ENCODE data around the gene TNRC6B. TPM values are rescaled to one million over a fixed set of nuclear protein-coding genes. Genes with fewer than 3 reads are reported as not detected.
A peak's percentile ranks its signal among the peaks of the same experiment; 100 is the strongest.
"Not testable (repeated sequence)": the region's sequence is repeated elsewhere in the genome, so short reads cannot be mapped to it uniquely, and the experiment has no call there.

Gene TNRC6B
- total RNA-seq, 1 experiment from 2014 or later: 58.1 TPM

GRCh38 chr22:40196628-40197360 is 19.1 kb downstream of the TNRC6B start:
- Histone ChIP-seq H2BK120ac (ENCODE audit: low read depth, low read length, poor library complexity, severe bottlenecking) (no peak overlapping the region), H4K20me1 (ENCODE audit: control insufficient read depth, insufficient read depth, insufficient read length) (no peaks in the 10 kb centered on the region), H3K18ac (ENCODE audit: insufficient read length, low read depth, low read length) (no peak overlapping the region), H2BK15ac (ENCODE audit: low read depth, low read length) (no peak overlapping the region), H2BK20ac (ENCODE audit: low read depth, low read length, poor library complexity, severe bottlenecking) (no peak overlapping the region), H2BK5ac (ENCODE audit: insufficient read length, low read length) (no peak overlapping the region), H3K23me2 (ENCODE audit: insufficient read length, low read depth, low read length, poor library complexity, severe bottlenecking) (peaks cover 8% of the 10 kb centered on the region), H2AFZ (ENCODE audit: low read length) (no peak overlapping the region), H2BK12ac (ENCODE audit: insufficient read length, low read depth, low read length) (no peak overlapping the region), H4K91ac (ENCODE audit: insufficient read length, low read depth, low read length) (no peak overlapping the region), H4K5ac (ENCODE audit: insufficient read length, low read depth, low read length) (no peak overlapping the region), H2AK5ac (ENCODE audit: insufficient read length, low read length) (no peak overlapping the region), H3K4ac (ENCODE audit: low read depth, low read length) (no peak overlapping the region), H3K14ac (ENCODE audit: insufficient read depth, low read length) (no peak overlapping the region; the same call in 1 of the 2 replicates), H3T11ph (ENCODE audit: low read length) (no peak overlapping the region), H3K27ac (ENCODE audit: insufficient read length, low read depth, low read length) (no peak overlapping the region), H3K79me2 (ENCODE audit: insufficient read depth, low read length) (peaks cover 48% of the 10 kb centered on the region; the same call in 1 of the 2 replicates), H3K9ac (ENCODE audit: extremely low read depth, insufficient read length, low read length) (no peak overlapping the region), H3K56ac (ENCODE audit: insufficient read length, low read depth, low read length) (no peak overlapping the region), H3K4me1 (ENCODE audit: insufficient read depth, low read length) (peaks cover 20% of the 10 kb centered on the region), H3K23ac (ENCODE audit: insufficient read length, low read depth, low read length) (no peak overlapping the region), H3K4me2 (ENCODE audit: insufficient read depth, insufficient read length, low read length) (no peak overlapping the region), H3K79me1 (ENCODE audit: insufficient read depth, low read depth, low read length, poor library complexity, severe bottlenecking) (peaks cover 9% of the 10 kb centered on the region), H3K27me3 (ENCODE audit: insufficient read depth, low read length) (no peaks in the 10 kb centered on the region), H4K8ac (replicated peaks; ENCODE audit: insufficient read length, low read depth, low read length) (no peak overlapping the region), H3K9me3 (ENCODE audit: control insufficient read depth, low read depth, low read length) (no peaks in the 10 kb centered on the region)
- H3K4me1 Mint-ChIP-seq: peaks cover 78 to 79% of the 10 kb centered on the region in 2 experiments
- peak overlapping the region in 2 of 3 experiments; percentile 73 to 85; a peak in 5 of 7 replicates for H3K27ac Mint-ChIP-seq
- no CpG with 5 or more reads among the region's 7 CpGs for WGBS (ENCODE audit: extremely low coverage, insufficient read length, low lambda C conversion rate)
- TF ChIP-seq CTCF (conservative IDR thresholded peaks at IDR 0.05): no peak
- H3K27me3 Mint-ChIP-seq (ENCODE audit: low read depth): no peaks in the 10 kb centered on the region
- H3K36me3 Mint-ChIP-seq (ENCODE audit: insufficient read depth in 1 of 3, low read depth in 3 of 3): peaks cover 0 to 4% (median 0%) of the 10 kb centered on the region in 3 experiments; a peak in 2 of 7 replicates
- no peaks in the 10 kb centered on the region for H3K9me3 Mint-ChIP-seq
- no peak overlapping the region; a peak in 1 of 5 replicates for H3K4me3 Mint-ChIP-seq
- DNase-seq: no peak

- H3K27me3 Mint-ChIP-seq (ENCODE audit: low read depth); H3K23ac ChIP-seq (ENCODE audit: insufficient read length, low read depth, low read length); H2BK120ac ChIP-seq (ENCODE audit: low read depth, low read length, poor library complexity, severe bottlenecking); H4K5ac ChIP-seq (ENCODE audit: insufficient read length, low read depth, low read length); H3K9me3 Mint-ChIP-seq; H3K4ac ChIP-seq (ENCODE audit: low read depth, low read length); H4K8ac ChIP-seq (replicated peaks; ENCODE audit: insufficient read length, low read depth, low read length); H3K27ac ChIP-seq (ENCODE audit: insufficient read length, low read depth, low read length); H2BK20ac ChIP-seq (ENCODE audit: low read depth, low read length, poor library complexity, severe bottlenecking); H2BK12ac ChIP-seq (ENCODE audit: insufficient read length, low read depth, low read length); H3K4me3 Mint-ChIP-seq; H2AK5ac ChIP-seq (ENCODE audit: insufficient read length, low read length); H2AFZ ChIP-seq (ENCODE audit: low read length); H3T11ph ChIP-seq (ENCODE audit: low read length); H3K9ac ChIP-seq (ENCODE audit: extremely low read depth, insufficient read length, low read length); H3K36me3 Mint-ChIP-seq (ENCODE audit: insufficient read depth in 1 of 3, low read depth in 3 of 3); H2BK5ac ChIP-seq (ENCODE audit: insufficient read length, low read length); H2BK15ac ChIP-seq (ENCODE audit: low read depth, low read length); H4K91ac ChIP-seq (ENCODE audit: insufficient read length, low read depth, low read length); H4K20me1 ChIP-seq (ENCODE audit: control insufficient read depth, insufficient read depth, insufficient read length); H3K4me2 ChIP-seq (ENCODE audit: insufficient read depth, insufficient read length, low read length); H3K27me3 ChIP-seq (ENCODE audit: insufficient read depth, low read length); H3K23me2 ChIP-seq (ENCODE audit: insufficient read length, low read depth, low read length, poor library complexity, severe bottlenecking); H3K9me3 ChIP-seq (ENCODE audit: control insufficient read depth, low read depth, low read length); H3K56ac ChIP-seq (ENCODE audit: insufficient read length, low read depth, low read length); H3K79me1 ChIP-seq (ENCODE audit: insufficient read depth, low read depth, low read length, poor library complexity, severe bottlenecking); DNase-seq; H3K14ac ChIP-seq (ENCODE audit: insufficient read depth, low read length); H3K18ac ChIP-seq (ENCODE audit: insufficient read length, low read depth, low read length): not testable (repeated sequence)
- Histone ChIP-seq H3K4me1 (ENCODE audit: insufficient read depth, low read length) (peaks cover 20% of the 10 kb centered on the region), H3K79me2 (ENCODE audit: insufficient read depth, low read length) (peaks cover 48% of the 10 kb centered on the region; the same call in 1 of the 2 replicates)
- Mint-ChIP-seq H3K27ac (peak overlapping the region; percentile 66 to 95 (median 85); a peak in 4 of 7 replicates), H3K4me1 (peaks cover 78% of the 10 kb centered on the region in 2 experiments)
- no CpG with 5 or more reads among the region's 9 CpGs for WGBS (ENCODE audit: extremely low coverage, insufficient read length, low lambda C conversion rate)
Measured at GRCh38 chr22:40197421-40197820, 19.7 kb downstream of the TNRC6B start.

All from H9 (cell line).